ENCODE results near the gene NEU1. TPM values are rescaled to one million over a fixed set of nuclear protein-coding genes. Genes with fewer than 3 reads are reported as not detected.
A peak's percentile ranks its signal among the peaks of the same experiment; 100 is the strongest.

The NEU1 gene
- total and polyA plus RNA-seq, 2 of the 8 experiments (the other 6 are each of a cell fraction or from before 2014, with no cell fraction given): 41.2 to 72.1 TPM

GRCh38 chr6:31907158-31907813, 44.7 kb upstream of the NEU1 start:
- no peak overlapping the region for H2BK5ac ChIP-seq (ENCODE audit: low read depth, low read length)
- H2BK120ac ChIP-seq (replicated peaks; ENCODE audit: low read depth, low read length): no peak overlapping the region
- no peak overlapping the region; a peak in 1 of 4 replicates for H3K4me2 ChIP-seq (ENCODE audit: insufficient read depth in 1 of 2, low read depth in 2 of 2, low read length in 2 of 2)
- H3K9ac ChIP-seq (replicated peaks in 1 of 4; ENCODE audit: extremely low read depth in 1 of 4, low read depth in 3 of 4, low read length in 3 of 4): no peak overlapping the region
- H4K8ac ChIP-seq (ENCODE audit: extremely low read depth, insufficient read depth, low read length): no peak overlapping the region
- no peak overlapping the region for H2AFZ ChIP-seq (ENCODE audit: low read length)
- no peak overlapping the region for H3K4me3 ChIP-seq (ENCODE audit: extremely low read depth in 1 of 4, insufficient read depth in 2 of 4, low read depth in 3 of 4, low read length in 4 of 4)
- H3K4ac ChIP-seq (replicated peaks; ENCODE audit: insufficient read length, low read depth, low read length): no peak overlapping the region
- H4K91ac ChIP-seq (replicated peaks; ENCODE audit: insufficient read length, low read length): no peak overlapping the region
- WGBS, 2 experiments (ENCODE audit: extremely low coverage in 1 of 2, insufficient coverage in 1 of 2, insufficient read length in 1 of 2, insufficient replicate concordance in 2 of 2, low coverage in 1 of 2, low lambda C conversion rate in 2 of 2, missing lambda C conversion rate in 1 of 2): 86% methylated on average over 7 of the region's 7 CpGs; no CpG with 5 or more reads in 1 of the 2 experiments
- no peak overlapping the region for H3K56ac ChIP-seq (replicated peaks; ENCODE audit: insufficient read length, low read depth, low read length)
- no peak overlapping the region for H4K5ac ChIP-seq (ENCODE audit: insufficient read length, low read depth, low read length)
- H3K9me3 ChIP-seq (ENCODE audit: insufficient read depth in 2 of 2, low read depth in 1 of 2, low read length in 1 of 2): no peaks in the 10 kb centered on the region
- H2BK20ac ChIP-seq (ENCODE audit: low read length): no peak overlapping the region
- H3K27me3 ChIP-seq (replicated peaks in 1 of 4; ENCODE audit: control insufficient read depth in 3 of 4, extremely low read depth in 1 of 4, insufficient read depth in 3 of 4, low read length in 3 of 4): no peaks in the 10 kb centered on the region
- H3K79me2 ChIP-seq (ENCODE audit: control insufficient read depth in 1 of 2, insufficient read depth in 2 of 2, low read length in 2 of 2): no peaks in the 10 kb centered on the region
- H3K79me1 ChIP-seq (ENCODE audit: low read depth, low read length): no peaks in the 10 kb centered on the region
- H2BK12ac ChIP-seq (ENCODE audit: low read depth, low read length): no peak overlapping the region
- H3K27ac ChIP-seq (ENCODE audit: low read depth, low read length): no peak overlapping the region
- TF ChIP-seq ATF2 (IDR thresholded peaks at IDR 0.05; ENCODE audit: low read length) (no peak), YY1 (IDR thresholded peaks at IDR 0.05; ENCODE audit: low read depth, low read length) (no peak), BRCA1 (IDR thresholded peaks at IDR 0.05; ENCODE audit: low read depth, low read length) (no peak), ZNF274 (IDR thresholded peaks at IDR 0.05; ENCODE audit: borderline replicate concordance, extremely low read depth, low read length) (no peak), SAP30 (IDR thresholded peaks at IDR 0.05; ENCODE audit: insufficient read depth, insufficient replicate concordance, low read length) (no peak), CEBPB (IDR thresholded peaks at IDR 0.05; ENCODE audit: low read depth, low read length) (peak; percentile 84), TCF12 (IDR thresholded peaks at IDR 0.05; ENCODE audit: low read depth, low read length) (no peak)
- H4K20me1 ChIP-seq (replicated peaks in 1 of 2; ENCODE audit: control insufficient read depth in 1 of 2, insufficient read depth in 2 of 2, low read length in 2 of 2): no peaks in the 10 kb centered on the region
- H3K23ac ChIP-seq (ENCODE audit: insufficient read length): no peak overlapping the region
- no peak overlapping the region for H3K18ac ChIP-seq (ENCODE audit: extremely low read depth, low read length)
- DNase-seq (ENCODE audit: low read depth in 1 of 2, low spot score in 2 of 2) (no peak), FAIRE-seq (no peak)
- H3K4me1 ChIP-seq (replicated peaks in 1 of 4; ENCODE audit: control insufficient read depth in 3 of 4, insufficient read depth in 4 of 4, low read length in 3 of 4): peaks cover 0 to 10% (median 5%) of the 10 kb centered on the region in 4 experiments; a peak in 5 of 7 replicates
- H2AK5ac ChIP-seq (ENCODE audit: low read depth, low read length): no peak overlapping the region
- peaks cover 3% of the 10 kb centered on the region; the same call in 1 of the 2 replicates for H3K23me2 ChIP-seq (ENCODE audit: low read depth, low read length)
- ChIA-PET POLR2A (ENCODE audit: partially characterized antibody) (interaction anchor here (0.6 to 2.8 kb wide), 9 partner anchors 9 to 349 kb away, joined by 3 to 10 read pairs (median 4); partner anchors contain the start of gene EHMT2), CTCF (ENCODE audit: partially characterized antibody) (interaction anchor here (0.6 to 1.4 kb wide), 6 partner anchors 9 to 313 kb away, joined by 3 to 5 read pairs (median 4); no protein-coding TSS in a partner anchor)
- H3K36me3 ChIP-seq (ENCODE audit: control insufficient read depth in 2 of 4, insufficient read depth in 4 of 4, low read length in 3 of 4): no peaks in the 10 kb centered on the region
- no peak overlapping the region for H2BK15ac ChIP-seq (ENCODE audit: low read length)
- H3K14ac ChIP-seq (ENCODE audit: insufficient read length): no peak overlapping the region
